C4-2B (cell line): ENCODE results near the gene FBXO24.

Experiments used
- ZFX ChIP-seq: fragments of 450-650 bp; IDR thresholded peaks from 2 replicates; pipeline ENCODE4 v1.6.1; 2017
- TF ChIP-seq, protein P1 (sequence below): fragments of 450-650 bp; conservative IDR thresholded peaks from 2 replicates; pipeline ENCODE4 v1.5.1; 2017; ENCODE audit warnings: mild to moderate bottlenecking

- TF ChIP-seq, protein P1, sequence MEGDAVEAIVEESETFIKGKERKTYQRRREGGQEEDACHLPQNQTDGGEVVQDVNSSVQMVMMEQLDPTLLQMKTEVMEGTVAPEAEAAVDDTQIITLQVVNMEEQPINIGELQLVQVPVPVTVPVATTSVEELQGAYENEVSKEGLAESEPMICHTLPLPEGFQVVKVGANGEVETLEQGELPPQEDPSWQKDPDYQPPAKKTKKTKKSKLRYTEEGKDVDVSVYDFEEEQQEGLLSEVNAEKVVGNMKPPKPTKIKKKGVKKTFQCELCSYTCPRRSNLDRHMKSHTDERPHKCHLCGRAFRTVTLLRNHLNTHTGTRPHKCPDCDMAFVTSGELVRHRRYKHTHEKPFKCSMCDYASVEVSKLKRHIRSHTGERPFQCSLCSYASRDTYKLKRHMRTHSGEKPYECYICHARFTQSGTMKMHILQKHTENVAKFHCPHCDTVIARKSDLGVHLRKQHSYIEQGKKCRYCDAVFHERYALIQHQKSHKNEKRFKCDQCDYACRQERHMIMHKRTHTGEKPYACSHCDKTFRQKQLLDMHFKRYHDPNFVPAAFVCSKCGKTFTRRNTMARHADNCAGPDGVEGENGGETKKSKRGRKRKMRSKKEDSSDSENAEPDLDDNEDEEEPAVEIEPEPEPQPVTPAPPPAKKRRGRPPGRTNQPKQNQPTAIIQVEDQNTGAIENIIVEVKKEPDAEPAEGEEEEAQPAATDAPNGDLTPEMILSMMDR: no peak
- no peak for TF ChIP-seq ZFX
These were observed 41.7 kb upstream of the FBXO24 start for GRCh38 chr7:100544386-100544785.
